Epithelial cell of esophagus (primary cell): Measurements from ENCODE around the gene OPRD1.
"Not testable (repeated sequence)": the region's sequence is repeated elsewhere in the genome, so short reads cannot be mapped to it uniquely, and the experiment has no call there.

ENCODE experiments used
- DNase-seq: peaks from one replicate; pipeline ENCODE4 v3.0.0; 2010; ENCODE audit warnings: low read depth
- H3K4me3 ChIP-seq: 2 replicates; pipeline ENCODE4 v1.5.1; 2011; ENCODE audit warnings: mild to moderate bottlenecking, low read length, control low read depth
- TF ChIP-seq, protein P1 (sequence below): IDR thresholded peaks from 2 replicates; pipeline ENCODE4 v1.5.1; 2011; ENCODE audit warnings: low read depth, mild to moderate bottlenecking, low read length, control low read depth, inconsistent platforms; ENCODE audit not compliant: insufficient read depth; ENCODE audit errors: missing control alignments

Gene OPRD1

DNA sequence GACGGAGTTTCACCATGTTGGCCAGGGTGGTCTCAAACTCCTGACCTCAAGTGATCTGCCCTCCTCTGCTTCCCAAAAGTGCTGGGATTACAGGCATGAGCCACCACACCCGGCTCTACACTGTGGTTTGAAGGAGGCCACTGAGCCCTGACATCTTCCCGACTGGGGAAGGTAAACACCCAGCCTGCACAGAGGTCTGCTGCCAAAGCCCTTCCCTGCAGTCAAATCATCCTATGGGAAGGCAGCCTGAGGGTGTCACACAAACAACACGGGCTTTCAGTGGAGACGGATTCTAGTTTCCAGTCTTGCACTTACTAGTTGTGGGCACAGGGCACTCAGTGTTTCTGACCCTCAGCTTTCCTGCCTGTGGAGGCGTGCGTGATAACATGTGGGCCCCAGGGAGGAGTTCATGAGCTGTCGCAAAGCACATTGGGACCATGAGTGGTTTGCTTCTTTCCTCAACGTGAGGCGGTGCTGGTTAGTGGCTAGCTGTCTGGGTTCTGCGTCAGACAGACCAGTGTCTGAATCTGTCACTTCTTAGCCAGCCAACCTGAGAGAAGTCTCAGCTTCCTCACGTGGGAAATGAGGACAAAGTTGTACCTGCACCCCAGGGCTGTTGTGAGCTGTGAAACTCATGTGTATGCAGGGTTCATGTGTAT lies 21.5 kb upstream of the OPRD1 start:
- no peak for DNase-seq

DNA sequence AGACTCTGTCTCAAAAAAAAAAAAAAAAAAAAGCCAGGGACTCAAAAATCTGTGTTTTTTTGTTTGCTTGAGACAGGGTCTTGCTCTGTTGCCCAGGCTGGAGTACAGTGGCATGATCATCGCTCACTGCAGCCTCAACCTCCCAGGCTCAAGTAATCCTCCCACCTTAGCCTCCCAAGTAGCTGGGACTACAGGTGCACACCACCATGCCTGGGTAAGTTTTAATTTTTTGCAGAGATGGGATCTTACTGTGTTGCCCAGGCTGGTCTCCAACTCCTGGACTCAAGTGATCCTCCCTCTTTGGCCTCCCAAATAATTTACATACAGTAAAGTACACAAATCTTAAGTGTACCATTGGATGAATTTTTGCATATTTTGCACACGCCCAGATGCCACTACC lies 20.0 kb upstream of the OPRD1 start:
- H3K4me3 ChIP-seq, DNase-seq: not testable (repeated sequence)

More for the DNA sequence above, 21.5 kb upstream of the OPRD1 start:
- H3K4me3 ChIP-seq: no peak overlapping the region
- TF ChIP-seq, protein P1, sequence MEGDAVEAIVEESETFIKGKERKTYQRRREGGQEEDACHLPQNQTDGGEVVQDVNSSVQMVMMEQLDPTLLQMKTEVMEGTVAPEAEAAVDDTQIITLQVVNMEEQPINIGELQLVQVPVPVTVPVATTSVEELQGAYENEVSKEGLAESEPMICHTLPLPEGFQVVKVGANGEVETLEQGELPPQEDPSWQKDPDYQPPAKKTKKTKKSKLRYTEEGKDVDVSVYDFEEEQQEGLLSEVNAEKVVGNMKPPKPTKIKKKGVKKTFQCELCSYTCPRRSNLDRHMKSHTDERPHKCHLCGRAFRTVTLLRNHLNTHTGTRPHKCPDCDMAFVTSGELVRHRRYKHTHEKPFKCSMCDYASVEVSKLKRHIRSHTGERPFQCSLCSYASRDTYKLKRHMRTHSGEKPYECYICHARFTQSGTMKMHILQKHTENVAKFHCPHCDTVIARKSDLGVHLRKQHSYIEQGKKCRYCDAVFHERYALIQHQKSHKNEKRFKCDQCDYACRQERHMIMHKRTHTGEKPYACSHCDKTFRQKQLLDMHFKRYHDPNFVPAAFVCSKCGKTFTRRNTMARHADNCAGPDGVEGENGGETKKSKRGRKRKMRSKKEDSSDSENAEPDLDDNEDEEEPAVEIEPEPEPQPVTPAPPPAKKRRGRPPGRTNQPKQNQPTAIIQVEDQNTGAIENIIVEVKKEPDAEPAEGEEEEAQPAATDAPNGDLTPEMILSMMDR: no peak

DNA sequence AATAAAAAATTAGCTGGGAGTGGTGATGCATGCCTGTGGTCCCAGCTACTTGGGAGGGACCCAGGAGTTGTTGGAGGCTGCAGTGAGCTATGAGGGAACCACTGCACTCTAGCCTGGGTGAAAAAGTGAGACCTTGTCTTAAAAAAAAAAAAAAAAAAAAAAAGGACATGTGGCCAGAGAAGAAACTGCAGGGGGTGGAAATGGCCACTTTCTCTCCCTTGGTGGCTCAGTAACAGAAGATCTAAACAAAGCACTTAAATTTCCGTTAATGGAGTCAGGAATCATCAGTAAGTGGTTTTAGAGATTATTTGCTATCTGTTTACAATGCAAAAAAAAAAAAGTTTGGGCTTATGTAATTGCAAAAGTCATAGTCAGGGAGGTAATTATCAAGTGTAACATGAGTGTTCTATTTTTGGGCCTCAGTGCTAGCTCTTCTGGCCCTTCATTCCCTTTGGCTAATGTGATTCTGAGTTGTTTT lies 19.3 kb upstream of the OPRD1 start:
- no peak for DNase-seq
- TF ChIP-seq, protein P1: peak; percentile 21
- H3K4me3 ChIP-seq: no peak overlapping the region

- H3K4me3 ChIP-seq, DNase-seq: not testable (repeated sequence)
Observed at GRCh38 chr1:28794582-28794981, 17.4 kb upstream of the OPRD1 start.

DNA sequence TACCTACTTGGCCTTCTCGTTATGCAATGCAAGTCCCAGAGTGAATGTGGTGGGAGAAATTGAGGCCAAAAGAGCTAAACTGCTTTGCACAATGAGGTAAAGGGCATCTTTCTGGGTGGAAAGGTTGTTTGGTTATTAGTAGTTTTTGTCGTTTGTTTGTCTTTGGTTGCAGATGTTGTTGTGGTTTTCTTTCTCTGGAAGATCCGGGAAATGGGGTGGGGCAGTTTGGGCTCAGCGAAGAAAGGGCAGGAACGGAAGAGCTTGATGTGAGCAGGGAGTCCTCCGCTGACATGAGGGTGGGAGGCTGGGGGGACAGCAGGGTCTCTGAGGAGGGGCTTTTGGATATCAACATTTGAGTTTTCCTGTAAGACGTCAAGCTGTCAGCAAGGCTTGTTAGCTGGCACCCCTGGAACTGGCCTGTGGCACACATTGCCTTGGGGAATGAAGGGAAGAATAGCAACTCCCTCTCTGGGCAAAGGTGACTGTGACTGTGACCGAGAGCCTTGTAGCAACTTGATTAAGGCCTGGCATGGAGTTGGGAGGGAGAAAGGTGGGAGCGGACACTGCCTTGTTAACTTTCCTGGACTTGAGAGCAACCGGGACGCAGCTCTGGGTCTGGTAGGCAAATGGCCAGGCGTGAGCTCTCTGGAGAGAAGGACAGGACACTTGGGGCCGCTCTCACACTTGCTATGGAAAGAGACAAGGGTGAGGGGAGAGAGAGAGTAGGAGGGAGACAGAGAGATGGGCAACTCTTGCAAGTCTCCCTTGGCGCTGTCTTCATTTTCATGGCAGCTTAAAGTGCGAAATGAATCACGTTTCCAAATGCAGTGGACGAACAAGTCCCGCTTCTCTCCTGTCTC lies 15.4 kb upstream of the OPRD1 start:
- no peak for DNase-seq
- TF ChIP-seq, protein P1: no peak
- H3K4me3 ChIP-seq: no peak overlapping the region

DNA sequence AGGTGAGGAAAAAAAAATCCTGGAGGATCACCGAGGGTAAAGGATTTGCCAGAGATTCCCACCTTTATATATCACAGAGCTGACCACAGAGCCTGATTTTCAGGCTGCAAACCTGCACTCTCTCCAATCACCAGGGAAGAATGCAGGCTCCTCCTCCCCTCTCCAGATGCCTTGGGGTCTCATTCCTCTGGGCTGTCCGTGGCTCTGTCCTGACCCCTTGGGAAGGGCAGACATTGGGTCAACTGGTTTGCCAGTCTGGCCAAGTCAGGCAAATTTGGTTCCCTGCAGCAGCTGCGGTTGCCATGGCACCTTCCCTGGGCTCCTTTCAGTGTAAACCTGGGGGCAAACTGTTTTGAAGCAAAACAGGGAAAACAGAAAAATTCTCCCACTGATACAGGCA lies 11.6 kb upstream of the OPRD1 start:
- TF ChIP-seq, protein P1: no peak
- no peak overlapping the region for H3K4me3 ChIP-seq
- no peak for DNase-seq

- TF ChIP-seq, protein P1: no peak
- no peak overlapping the region for H3K4me3 ChIP-seq
- no peak for DNase-seq
Observed at GRCh38 chr1:28801461-28801860, 10.5 kb upstream of the OPRD1 start.

GRCh38 chr1:28803051-28803450 lies 8.9 kb upstream of the OPRD1 start:
- TF ChIP-seq, protein P1: no peak
- no peak for DNase-seq
- H3K4me3 ChIP-seq: no peak overlapping the region
